Measurements from ENCODE around the gene PLEK.

The PLEK gene

DNA sequence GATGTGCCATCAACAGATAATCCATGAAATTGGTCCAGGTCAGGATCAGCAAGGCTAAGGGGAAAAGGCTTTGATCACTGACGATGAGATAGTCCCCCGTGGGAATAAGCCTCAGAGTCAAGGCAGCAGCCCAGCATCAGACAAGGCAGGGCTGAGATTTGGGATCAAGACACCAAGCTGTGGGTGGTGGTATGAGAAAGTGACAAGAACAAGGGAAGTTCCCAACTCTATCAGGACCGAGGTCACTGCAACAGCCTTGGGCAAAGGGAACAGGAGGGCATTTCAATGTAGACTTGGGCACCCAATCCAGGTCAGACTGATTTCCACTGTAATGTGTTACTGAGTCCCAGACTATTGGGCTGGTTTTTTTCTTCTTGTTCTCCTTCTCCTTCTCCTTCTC is 18.7 kb downstream of the PLEK start (continued):
- TF ChIP-seq, protein P1, sequence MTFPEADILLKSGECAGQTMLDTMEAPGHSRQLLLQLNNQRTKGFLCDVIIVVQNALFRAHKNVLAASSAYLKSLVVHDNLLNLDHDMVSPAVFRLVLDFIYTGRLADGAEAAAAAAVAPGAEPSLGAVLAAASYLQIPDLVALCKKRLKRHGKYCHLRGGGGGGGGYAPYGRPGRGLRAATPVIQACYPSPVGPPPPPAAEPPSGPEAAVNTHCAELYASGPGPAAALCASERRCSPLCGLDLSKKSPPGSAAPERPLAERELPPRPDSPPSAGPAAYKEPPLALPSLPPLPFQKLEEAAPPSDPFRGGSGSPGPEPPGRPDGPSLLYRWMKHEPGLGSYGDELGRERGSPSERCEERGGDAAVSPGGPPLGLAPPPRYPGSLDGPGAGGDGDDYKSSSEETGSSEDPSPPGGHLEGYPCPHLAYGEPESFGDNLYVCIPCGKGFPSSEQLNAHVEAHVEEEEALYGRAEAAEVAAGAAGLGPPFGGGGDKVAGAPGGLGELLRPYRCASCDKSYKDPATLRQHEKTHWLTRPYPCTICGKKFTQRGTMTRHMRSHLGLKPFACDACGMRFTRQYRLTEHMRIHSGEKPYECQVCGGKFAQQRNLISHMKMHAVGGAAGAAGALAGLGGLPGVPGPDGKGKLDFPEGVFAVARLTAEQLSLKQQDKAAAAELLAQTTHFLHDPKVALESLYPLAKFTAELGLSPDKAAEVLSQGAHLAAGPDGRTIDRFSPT (tag by site-specific recombination; IDR thresholded peaks at IDR 0.05) = no peak
- TF ChIP-seq ZNF747 (tag by site-specific recombination; IDR thresholded peaks at IDR 0.05) = no peak
- TF ChIP-seq ZNF311 (tag by site-specific recombination; IDR thresholded peaks at IDR 0.05; ENCODE audit: borderline replicate concordance) = no peak
- TF ChIP-seq ZNF169 (tag by site-specific recombination; IDR thresholded peaks at IDR 0.05) = no peak

DNA sequence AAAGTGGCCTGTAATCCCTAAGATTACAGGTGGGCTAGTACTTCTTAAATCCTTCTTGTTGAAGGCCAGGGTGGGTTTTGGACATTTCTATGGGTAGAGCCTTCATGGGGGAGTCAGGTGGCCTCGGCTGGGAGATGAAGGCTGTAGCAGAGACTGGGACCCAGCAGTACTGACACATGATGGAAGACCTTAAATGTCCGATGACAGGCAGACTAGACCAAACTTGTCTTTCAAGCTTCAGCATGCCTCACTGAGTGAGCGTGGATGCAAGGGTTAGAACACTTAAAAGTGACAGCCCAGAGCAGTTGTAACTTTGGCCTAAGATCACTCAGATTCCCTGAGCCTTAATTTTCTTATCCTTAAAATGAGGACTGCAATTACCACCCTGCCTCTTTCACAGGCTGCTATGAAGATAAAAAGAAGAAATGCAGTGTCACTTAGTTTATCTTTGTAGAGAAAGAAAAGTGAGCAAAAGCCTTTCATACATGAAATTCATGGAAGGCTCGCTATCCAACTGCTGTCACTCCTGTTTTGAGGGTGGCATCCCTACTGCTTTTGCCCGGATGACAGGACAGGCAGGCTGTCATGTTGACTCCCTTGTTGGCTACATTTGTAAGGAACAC is 19.5 kb downstream of the PLEK start:
- Histone ChIP-seq H3K4me3 (ENCODE audit: low read depth, low read length) (no peak overlapping the region), H3K36me3 (ENCODE audit: control insufficient read depth in 2 of 2, insufficient read depth in 1 of 2, low read length in 2 of 2) (no peaks in the 10 kb centered on the region), H3K9me3 (ENCODE audit: control insufficient read depth, insufficient read depth, low read depth, low read length) (no peaks in the 10 kb centered on the region), H3K4me1 (ENCODE audit: control insufficient read depth, insufficient read depth, low read length) (no peaks in the 10 kb centered on the region), H3K27ac (ENCODE audit: extremely low read depth, low read depth, low read length) (no peak overlapping the region)
- CTCF ChIA-PET = no interaction called here
- TF ChIP-seq ZFP3 (tag by site-specific recombination; IDR thresholded peaks at IDR 0.05; ENCODE audit: low read depth) (no peak), MYNN (tag by site-specific recombination; IDR thresholded peaks at IDR 0.05; ENCODE audit: borderline replicate concordance) (no peak), ZNF404 (tag by site-specific recombination; IDR thresholded peaks at IDR 0.05) (no peak), ZNF138 (tag by site-specific recombination; IDR thresholded peaks at IDR 0.05; ENCODE audit: borderline replicate concordance) (no peak), ZNF16 (tag by site-specific recombination; IDR thresholded peaks at IDR 0.05; ENCODE audit: low read depth) (no peak), BCL11A (tag by site-specific recombination; IDR thresholded peaks at IDR 0.05; ENCODE audit: low read depth) (no peak)
- TF ChIP-seq, protein P2, sequence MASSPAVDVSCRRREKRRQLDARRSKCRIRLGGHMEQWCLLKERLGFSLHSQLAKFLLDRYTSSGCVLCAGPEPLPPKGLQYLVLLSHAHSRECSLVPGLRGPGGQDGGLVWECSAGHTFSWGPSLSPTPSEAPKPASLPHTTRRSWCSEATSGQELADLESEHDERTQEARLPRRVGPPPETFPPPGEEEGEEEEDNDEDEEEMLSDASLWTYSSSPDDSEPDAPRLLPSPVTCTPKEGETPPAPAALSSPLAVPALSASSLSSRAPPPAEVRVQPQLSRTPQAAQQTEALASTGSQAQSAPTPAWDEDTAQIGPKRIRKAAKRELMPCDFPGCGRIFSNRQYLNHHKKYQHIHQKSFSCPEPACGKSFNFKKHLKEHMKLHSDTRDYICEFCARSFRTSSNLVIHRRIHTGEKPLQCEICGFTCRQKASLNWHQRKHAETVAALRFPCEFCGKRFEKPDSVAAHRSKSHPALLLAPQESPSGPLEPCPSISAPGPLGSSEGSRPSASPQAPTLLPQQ (tag by site-specific recombination; IDR thresholded peaks at IDR 0.05) = no peak
- TF ChIP-seq, protein P3, sequence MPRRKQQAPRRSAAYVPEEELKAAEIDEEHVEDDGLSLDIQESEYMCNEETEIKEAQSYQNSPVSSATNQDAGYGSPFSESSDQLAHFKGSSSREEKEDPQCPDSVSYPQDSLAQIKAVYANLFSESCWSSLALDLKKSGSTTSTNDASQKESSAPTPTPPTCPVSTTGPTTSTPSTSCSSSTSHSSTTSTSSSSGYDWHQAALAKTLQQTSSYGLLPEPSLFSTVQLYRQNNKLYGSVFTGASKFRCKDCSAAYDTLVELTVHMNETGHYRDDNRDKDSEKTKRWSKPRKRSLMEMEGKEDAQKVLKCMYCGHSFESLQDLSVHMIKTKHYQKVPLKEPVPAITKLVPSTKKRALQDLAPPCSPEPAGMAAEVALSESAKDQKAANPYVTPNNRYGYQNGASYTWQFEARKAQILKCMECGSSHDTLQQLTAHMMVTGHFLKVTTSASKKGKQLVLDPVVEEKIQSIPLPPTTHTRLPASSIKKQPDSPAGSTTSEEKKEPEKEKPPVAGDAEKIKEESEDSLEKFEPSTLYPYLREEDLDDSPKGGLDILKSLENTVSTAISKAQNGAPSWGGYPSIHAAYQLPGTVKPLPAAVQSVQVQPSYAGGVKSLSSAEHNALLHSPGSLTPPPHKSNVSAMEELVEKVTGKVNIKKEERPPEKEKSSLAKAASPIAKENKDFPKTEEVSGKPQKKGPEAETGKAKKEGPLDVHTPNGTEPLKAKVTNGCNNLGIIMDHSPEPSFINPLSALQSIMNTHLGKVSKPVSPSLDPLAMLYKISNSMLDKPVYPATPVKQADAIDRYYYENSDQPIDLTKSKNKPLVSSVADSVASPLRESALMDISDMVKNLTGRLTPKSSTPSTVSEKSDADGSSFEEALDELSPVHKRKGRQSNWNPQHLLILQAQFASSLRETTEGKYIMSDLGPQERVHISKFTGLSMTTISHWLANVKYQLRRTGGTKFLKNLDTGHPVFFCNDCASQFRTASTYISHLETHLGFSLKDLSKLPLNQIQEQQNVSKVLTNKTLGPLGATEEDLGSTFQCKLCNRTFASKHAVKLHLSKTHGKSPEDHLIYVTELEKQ (tag by site-specific recombination; IDR thresholded peaks at IDR 0.05; ENCODE audit: borderline replicate concordance) = no peak
- TF ChIP-seq, protein P4, sequence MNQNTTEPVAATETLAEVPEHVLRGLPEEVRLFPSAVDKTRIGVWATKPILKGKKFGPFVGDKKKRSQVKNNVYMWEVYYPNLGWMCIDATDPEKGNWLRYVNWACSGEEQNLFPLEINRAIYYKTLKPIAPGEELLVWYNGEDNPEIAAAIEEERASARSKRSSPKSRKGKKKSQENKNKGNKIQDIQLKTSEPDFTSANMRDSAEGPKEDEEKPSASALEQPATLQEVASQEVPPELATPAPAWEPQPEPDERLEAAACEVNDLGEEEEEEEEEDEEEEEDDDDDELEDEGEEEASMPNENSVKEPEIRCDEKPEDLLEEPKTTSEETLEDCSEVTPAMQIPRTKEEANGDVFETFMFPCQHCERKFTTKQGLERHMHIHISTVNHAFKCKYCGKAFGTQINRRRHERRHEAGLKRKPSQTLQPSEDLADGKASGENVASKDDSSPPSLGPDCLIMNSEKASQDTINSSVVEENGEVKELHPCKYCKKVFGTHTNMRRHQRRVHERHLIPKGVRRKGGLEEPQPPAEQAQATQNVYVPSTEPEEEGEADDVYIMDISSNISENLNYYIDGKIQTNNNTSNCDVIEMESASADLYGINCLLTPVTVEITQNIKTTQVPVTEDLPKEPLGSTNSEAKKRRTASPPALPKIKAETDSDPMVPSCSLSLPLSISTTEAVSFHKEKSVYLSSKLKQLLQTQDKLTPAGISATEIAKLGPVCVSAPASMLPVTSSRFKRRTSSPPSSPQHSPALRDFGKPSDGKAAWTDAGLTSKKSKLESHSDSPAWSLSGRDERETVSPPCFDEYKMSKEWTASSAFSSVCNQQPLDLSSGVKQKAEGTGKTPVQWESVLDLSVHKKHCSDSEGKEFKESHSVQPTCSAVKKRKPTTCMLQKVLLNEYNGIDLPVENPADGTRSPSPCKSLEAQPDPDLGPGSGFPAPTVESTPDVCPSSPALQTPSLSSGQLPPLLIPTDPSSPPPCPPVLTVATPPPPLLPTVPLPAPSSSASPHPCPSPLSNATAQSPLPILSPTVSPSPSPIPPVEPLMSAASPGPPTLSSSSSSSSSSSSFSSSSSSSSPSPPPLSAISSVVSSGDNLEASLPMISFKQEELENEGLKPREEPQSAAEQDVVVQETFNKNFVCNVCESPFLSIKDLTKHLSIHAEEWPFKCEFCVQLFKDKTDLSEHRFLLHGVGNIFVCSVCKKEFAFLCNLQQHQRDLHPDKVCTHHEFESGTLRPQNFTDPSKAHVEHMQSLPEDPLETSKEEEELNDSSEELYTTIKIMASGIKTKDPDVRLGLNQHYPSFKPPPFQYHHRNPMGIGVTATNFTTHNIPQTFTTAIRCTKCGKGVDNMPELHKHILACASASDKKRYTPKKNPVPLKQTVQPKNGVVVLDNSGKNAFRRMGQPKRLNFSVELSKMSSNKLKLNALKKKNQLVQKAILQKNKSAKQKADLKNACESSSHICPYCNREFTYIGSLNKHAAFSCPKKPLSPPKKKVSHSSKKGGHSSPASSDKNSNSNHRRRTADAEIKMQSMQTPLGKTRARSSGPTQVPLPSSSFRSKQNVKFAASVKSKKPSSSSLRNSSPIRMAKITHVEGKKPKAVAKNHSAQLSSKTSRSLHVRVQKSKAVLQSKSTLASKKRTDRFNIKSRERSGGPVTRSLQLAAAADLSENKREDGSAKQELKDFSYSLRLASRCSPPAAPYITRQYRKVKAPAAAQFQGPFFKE (tag by site-specific recombination; IDR thresholded peaks at IDR 0.05; ENCODE audit: borderline replicate concordance) = no peak
- POLR2A ChIA-PET = no interaction called here

Data from HEK293 (cell line).